Keratinocyte (primary cell): Measurements from ENCODE around the gene SCYL3. TPM values are rescaled to one million over a fixed set of nuclear protein-coding genes. Genes with fewer than 3 reads are reported as not detected.

ENCODE experiments used
- DNase-seq: peaks from one replicate; pipeline ENCODE4 v3.0.0-alpha.2; 2011; ENCODE audit warnings: low read depth, missing footprints, low spot score
- FAIRE-seq: peaks from 2 replicates; lab custom pipeline; 2011; peaks lifted over from hg19 to GRCh38; lab: Jason Lieb, UNC
- H2AFZ ChIP-seq: 2 replicates; pipeline ENCODE4 v1.6.0; 2012; ENCODE audit warnings: low read length, control low read depth, inconsistent platforms; ENCODE audit not compliant: control insufficient read depth
- H3K27ac ChIP-seq: 2 replicates; pipeline ENCODE4 v1.5.1; 2011; ENCODE audit warnings: low read length; ENCODE audit not compliant: control insufficient read depth, insufficient read depth
- H3K27me3 ChIP-seq: 3 replicates; pipeline ENCODE4 v1.6.0; 2011; ENCODE audit warnings: low read length; ENCODE audit not compliant: control insufficient read depth, insufficient read depth; ENCODE audit errors: extremely low read depth
- H3K36me3 ChIP-seq, 2 experiments: 2 replicates in 1 of 2; 3 replicates in 1 of 2; pipeline ENCODE4 v1.5.1; 2011; ENCODE audit warnings: low read length in 2 of 2, mild to moderate bottlenecking in 1 of 2; ENCODE audit not compliant: control insufficient read depth in 2 of 2, insufficient read depth in 2 of 2; ENCODE audit errors: extremely low read depth in 1 of 2
- H3K4me1 ChIP-seq: 3 replicates; pipeline ENCODE4 v1.5.1; 2011; ENCODE audit warnings: low read length; ENCODE audit not compliant: control insufficient read depth, insufficient read depth; ENCODE audit errors: extremely low read depth
- H3K4me2 ChIP-seq: 3 replicates; pipeline ENCODE4 v1.6.0; 2011; ENCODE audit warnings: low read depth, low read length; ENCODE audit not compliant: control insufficient read depth, insufficient read depth; ENCODE audit errors: extremely low read depth
- H3K4me3 ChIP-seq, 3 experiments: fragments of 200-600 bp in 1 of 3; sonication (generic) in 1 of 3; 2 replicates in 2 of 3; 3 replicates in 1 of 3; pipeline ENCODE4 v1.5.1; 2011 to 2016; ENCODE audit warnings: low read length in 3 of 3, mild to moderate bottlenecking in 3 of 3, control low read depth in 2 of 3, inconsistent platforms in 1 of 3, low read depth in 1 of 3, mixed read lengths in 1 of 3, mixed run types in 1 of 3, moderate library complexity in 1 of 3; ENCODE audit not compliant: control insufficient read depth in 2 of 3, insufficient read depth in 2 of 3; ENCODE audit errors: extremely low read depth in 1 of 3
- H3K79me2 ChIP-seq: 2 replicates; pipeline ENCODE4 v1.6.0; 2012; ENCODE audit warnings: low read length; ENCODE audit not compliant: control insufficient read depth, insufficient read depth
- H3K9ac ChIP-seq: 3 replicates; pipeline ENCODE4 v1.6.0; 2011; ENCODE audit warnings: low read length; ENCODE audit not compliant: control insufficient read depth, insufficient read depth; ENCODE audit errors: extremely low read depth
- H3K9me1 ChIP-seq: 3 replicates; pipeline ENCODE4 v1.6.0; 2011; ENCODE audit warnings: low read length; ENCODE audit not compliant: control insufficient read depth, insufficient read depth; ENCODE audit errors: extremely low read depth
- H3K9me3 ChIP-seq: 2 replicates; pipeline ENCODE4 v1.5.1; 2012; ENCODE audit warnings: low read depth, low read length; ENCODE audit not compliant: control insufficient read depth
- H4K20me1 ChIP-seq: 3 replicates; pipeline ENCODE4 v1.6.0; 2011; ENCODE audit warnings: low read length; ENCODE audit not compliant: control insufficient read depth, insufficient read depth; ENCODE audit errors: extremely low read depth
- CTCF ChIP-seq, 3 experiments: IDR thresholded peaks in 1 of 3; conservative IDR thresholded peaks in 1 of 3; optimal IDR thresholded peaks in 1 of 3; 2 replicates in 2 of 3; 3 replicates in 1 of 3; pipeline versions ENCODE3 to v1.5.1; 2011; ENCODE audit warnings: low read length in 3 of 3, mild to moderate bottlenecking in 3 of 3, moderate library complexity in 2 of 3, control low read depth in 1 of 3, inconsistent platforms in 1 of 3; ENCODE audit not compliant: insufficient read depth in 2 of 3; ENCODE audit errors: extremely low read depth in 1 of 3
- EZH2 ChIP-seq: IDR thresholded peaks from one replicate; pipeline ENCODE4 v1.6.1; 2012; ENCODE audit warnings: inconsistent platforms, mild to moderate bottlenecking, low read length, moderate library complexity
- dilution Hi-C: fragments of 300-500 bp; cut with MboI; formaldehyde crosslinking; loops from one replicate; pipeline ENCODE4 v1.7.0; 2020; ENCODE audit warnings: low sequenced_read_pairs; ENCODE audit not compliant: extremely low pct_ligation_motif_present
- polyA plus RNA-seq, 5 experiments: library from polyadenylated mRNA; depleted of rRNA in 3 of 5; stranded (reverse) in 3 of 5; stranded (forward) in 1 of 5; unstranded in 1 of 5; fragments of >200 nt; gene quantifications; 1 replicate in 1 of 5; 2 replicates in 3 of 5; 3 replicates in 1 of 5; pipeline versions ENCODE4 v1.2.1 to v1.2.3, GENCODE V29; 2011 to 2012; ENCODE audit warnings: missing spikeins in 2 of 5, low read depth in 1 of 5, low replicate concordance in 1 of 5

SCYL3 gene
- polyA plus RNA-seq, 1 donor (not counting 4 experiments of a cell fraction or from before 2014, with no cell fraction given) = 8.0 TPM

- no peak for DNase-seq
- H4K20me1 ChIP-seq = no peaks in the 10 kb centered on the region
- FAIRE-seq = no peak
- peaks cover 6 to 12% of the 10 kb centered on the region in 2 experiments for H3K36me3 ChIP-seq
- no peak overlapping the region for H3K4me3 ChIP-seq
- no peak overlapping the region for H3K4me2 ChIP-seq
- dilution Hi-C loops = no loop called here
- H2AFZ ChIP-seq = no peak overlapping the region
- TF ChIP-seq CTCF (optimal IDR thresholded peaks at IDR 0.05 in 1 of 3, IDR thresholded peaks at IDR 0.05 in 1 of 3, conservative IDR thresholded peaks at IDR 0.05 in 1 of 3; ENCODE audit: extremely low read depth in 1 of 3, insufficient read depth in 2 of 3, low read length in 3 of 3) (no peak), EZH2 (no peak)
- no peak overlapping the region for H3K9ac ChIP-seq
- H3K27me3 ChIP-seq = no peaks in the 10 kb centered on the region
- no peaks in the 10 kb centered on the region for H3K9me1 ChIP-seq
- H3K79me2 ChIP-seq = peaks cover 9% of the 10 kb centered on the region
- no peaks in the 10 kb centered on the region for H3K9me3 ChIP-seq
- H3K4me1 ChIP-seq = no peaks in the 10 kb centered on the region
- H3K27ac ChIP-seq = no peak overlapping the region
Observed at GRCh38 chr1:169884634-169885033, 9.1 kb downstream of the SCYL3 start.

GRCh38 chr1:169882039-169882511, 11.6 kb downstream of the SCYL3 start:
- no peaks in the 10 kb centered on the region for H4K20me1 ChIP-seq
- H3K9ac ChIP-seq = no peak overlapping the region
- DNase-seq = no peak
- no peak overlapping the region for H3K4me2 ChIP-seq
- no peak overlapping the region for H3K27ac ChIP-seq
- FAIRE-seq = no peak
- H3K36me3 ChIP-seq = peaks cover 6% of the 10 kb centered on the region in 2 experiments
- H2AFZ ChIP-seq = no peak overlapping the region
- H3K9me3 ChIP-seq = no peaks in the 10 kb centered on the region
- no peaks in the 10 kb centered on the region for H3K79me2 ChIP-seq
- dilution Hi-C loops = no loop called here
- H3K4me3 ChIP-seq = no peak overlapping the region
- TF ChIP-seq EZH2 (no peak), CTCF (optimal IDR thresholded peaks at IDR 0.05 in 1 of 3, IDR thresholded peaks at IDR 0.05 in 1 of 3, conservative IDR thresholded peaks at IDR 0.05 in 1 of 3; ENCODE audit: extremely low read depth in 1 of 3, insufficient read depth in 2 of 3, low read length in 3 of 3) (no peak)
- H3K27me3 ChIP-seq = no peaks in the 10 kb centered on the region
- H3K4me1 ChIP-seq = no peaks in the 10 kb centered on the region
- H3K9me1 ChIP-seq = no peaks in the 10 kb centered on the region
